ENCODE results near the gene DTNBP1. TPM values are rescaled to one million over a fixed set of nuclear protein-coding genes. Genes with fewer than 3 reads are reported as not detected.

The DTNBP1 gene
- total and polyA plus RNA-seq, 2 donors (not counting 1 experiment from before 2014, with no cell fraction given), result 9.9 to 13.6 TPM

DNA sequence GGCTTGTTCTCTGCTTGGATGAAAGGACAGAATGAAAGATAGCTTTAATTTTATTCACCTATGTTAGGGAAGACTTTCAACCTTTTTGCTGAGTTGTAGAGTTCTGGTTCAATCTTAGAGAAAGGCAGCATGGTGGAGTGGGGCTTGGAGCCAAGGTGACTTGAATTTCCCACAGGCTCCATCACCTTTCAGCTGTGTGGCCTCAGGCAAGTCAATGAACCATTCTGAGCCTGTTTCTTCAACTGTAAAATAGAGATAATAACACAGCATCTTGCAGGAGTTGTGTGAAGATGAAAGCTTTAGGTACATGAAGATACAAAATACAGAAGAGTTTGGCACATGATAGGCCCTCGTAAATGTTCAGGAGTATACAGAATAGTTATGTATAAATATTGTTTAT, 19.1 kb upstream of the DTNBP1 start:
- Histone ChIP-seq H3K27me3 (ENCODE audit: control insufficient read depth, insufficient read depth, low read length) (peaks cover 5% of the 10 kb centered on the region), H3K4me3 (replicated peaks in 1 of 4; ENCODE audit: control extremely low read depth in 1 of 4, insufficient read depth in 1 of 4, low read depth in 3 of 4, low read length in 4 of 4) (no peak overlapping the region)
- no peak for TF ChIP-seq EZH2 (IDR thresholded peaks at IDR 0.05; ENCODE audit: low read length, missing control alignments)
- TF ChIP-seq, protein P1, sequence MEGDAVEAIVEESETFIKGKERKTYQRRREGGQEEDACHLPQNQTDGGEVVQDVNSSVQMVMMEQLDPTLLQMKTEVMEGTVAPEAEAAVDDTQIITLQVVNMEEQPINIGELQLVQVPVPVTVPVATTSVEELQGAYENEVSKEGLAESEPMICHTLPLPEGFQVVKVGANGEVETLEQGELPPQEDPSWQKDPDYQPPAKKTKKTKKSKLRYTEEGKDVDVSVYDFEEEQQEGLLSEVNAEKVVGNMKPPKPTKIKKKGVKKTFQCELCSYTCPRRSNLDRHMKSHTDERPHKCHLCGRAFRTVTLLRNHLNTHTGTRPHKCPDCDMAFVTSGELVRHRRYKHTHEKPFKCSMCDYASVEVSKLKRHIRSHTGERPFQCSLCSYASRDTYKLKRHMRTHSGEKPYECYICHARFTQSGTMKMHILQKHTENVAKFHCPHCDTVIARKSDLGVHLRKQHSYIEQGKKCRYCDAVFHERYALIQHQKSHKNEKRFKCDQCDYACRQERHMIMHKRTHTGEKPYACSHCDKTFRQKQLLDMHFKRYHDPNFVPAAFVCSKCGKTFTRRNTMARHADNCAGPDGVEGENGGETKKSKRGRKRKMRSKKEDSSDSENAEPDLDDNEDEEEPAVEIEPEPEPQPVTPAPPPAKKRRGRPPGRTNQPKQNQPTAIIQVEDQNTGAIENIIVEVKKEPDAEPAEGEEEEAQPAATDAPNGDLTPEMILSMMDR (conservative IDR thresholded peaks at IDR 0.05 in 1 of 2, IDR thresholded peaks at IDR 0.05 in 1 of 2; ENCODE audit: low read depth in 1 of 2, low read length in 2 of 2), result no peak

DNA sequence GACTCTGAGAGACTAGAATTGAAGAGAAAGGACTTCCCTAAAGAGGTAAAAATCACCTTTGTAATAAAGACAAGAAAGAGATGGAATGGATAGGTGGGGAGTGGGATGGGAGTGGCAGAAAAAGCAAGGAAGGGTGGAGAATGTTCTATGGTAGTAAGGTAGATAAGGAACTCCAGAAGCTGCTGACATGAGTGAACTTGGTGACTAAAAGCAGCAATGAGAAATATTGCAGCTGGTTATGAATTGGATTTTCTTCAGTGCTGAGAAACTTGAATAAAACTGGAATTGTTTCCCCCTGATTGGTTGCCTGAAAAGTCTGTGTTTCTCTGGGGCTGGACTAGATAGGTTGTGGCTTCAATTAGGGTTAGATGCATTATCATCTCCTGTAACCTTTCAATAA, 15.7 kb upstream of the DTNBP1 start:
- no peak for TF ChIP-seq EZH2 (IDR thresholded peaks at IDR 0.05; ENCODE audit: low read length, missing control alignments)
- TF ChIP-seq, protein P1 (conservative IDR thresholded peaks at IDR 0.05 in 1 of 2, IDR thresholded peaks at IDR 0.05 in 1 of 2; ENCODE audit: low read depth in 1 of 2, low read length in 2 of 2), result no peak
- peaks cover 5% of the 10 kb centered on the region for H3K27me3 ChIP-seq (ENCODE audit: control insufficient read depth, insufficient read depth, low read length)
- no peak overlapping the region for H3K9ac ChIP-seq (ENCODE audit: insufficient read depth, low read length)
- no peaks in the 10 kb centered on the region for H4K20me1 ChIP-seq (ENCODE audit: control insufficient read depth, extremely low read depth, insufficient read depth, low read length)
- no peak overlapping the region for H3K4me2 ChIP-seq (ENCODE audit: extremely low read depth, insufficient read depth, low read length)
- no peak for DNase-seq (ENCODE audit: low read depth in 2 of 2)
- no peak overlapping the region for H2AFZ ChIP-seq (ENCODE audit: low read length)
- H3K4me1 ChIP-seq (ENCODE audit: control insufficient read depth, extremely low read depth, insufficient read depth, low read length), result no peaks in the 10 kb centered on the region
- H3K79me2 ChIP-seq (ENCODE audit: control insufficient read depth, insufficient read depth, low read length), result no peaks in the 10 kb centered on the region
- no peak overlapping the region for H3K4me3 ChIP-seq (replicated peaks in 1 of 4; ENCODE audit: control extremely low read depth in 1 of 4, insufficient read depth in 1 of 4, low read depth in 3 of 4, low read length in 4 of 4)
- H3K9me3 ChIP-seq (ENCODE audit: control insufficient read depth, insufficient read depth, low read depth, low read length), result no peaks in the 10 kb centered on the region
- no peaks in the 10 kb centered on the region for H3K36me3 ChIP-seq (ENCODE audit: control insufficient read depth, insufficient read depth, low read length)
- no peak overlapping the region for H3K27ac ChIP-seq (ENCODE audit: insufficient read depth, low read length)

More for the DNA sequence above, 19.1 kb upstream of the DTNBP1 start:
- Histone ChIP-seq H2AFZ (ENCODE audit: low read length) (no peak overlapping the region), H3K27ac (ENCODE audit: insufficient read depth, low read length) (no peak overlapping the region), H3K9me3 (ENCODE audit: control insufficient read depth, insufficient read depth, low read depth, low read length) (no peaks in the 10 kb centered on the region), H3K9ac (ENCODE audit: insufficient read depth, low read length) (no peak overlapping the region), H4K20me1 (ENCODE audit: control insufficient read depth, extremely low read depth, insufficient read depth, low read length) (no peaks in the 10 kb centered on the region), H3K4me1 (ENCODE audit: control insufficient read depth, extremely low read depth, insufficient read depth, low read length) (no peaks in the 10 kb centered on the region), H3K79me2 (ENCODE audit: control insufficient read depth, insufficient read depth, low read length) (no peaks in the 10 kb centered on the region), H3K4me2 (ENCODE audit: extremely low read depth, insufficient read depth, low read length) (no peak overlapping the region), H3K36me3 (ENCODE audit: control insufficient read depth, insufficient read depth, low read length) (no peaks in the 10 kb centered on the region)
- DNase-seq (ENCODE audit: low read depth in 2 of 2), result no peak

DNA sequence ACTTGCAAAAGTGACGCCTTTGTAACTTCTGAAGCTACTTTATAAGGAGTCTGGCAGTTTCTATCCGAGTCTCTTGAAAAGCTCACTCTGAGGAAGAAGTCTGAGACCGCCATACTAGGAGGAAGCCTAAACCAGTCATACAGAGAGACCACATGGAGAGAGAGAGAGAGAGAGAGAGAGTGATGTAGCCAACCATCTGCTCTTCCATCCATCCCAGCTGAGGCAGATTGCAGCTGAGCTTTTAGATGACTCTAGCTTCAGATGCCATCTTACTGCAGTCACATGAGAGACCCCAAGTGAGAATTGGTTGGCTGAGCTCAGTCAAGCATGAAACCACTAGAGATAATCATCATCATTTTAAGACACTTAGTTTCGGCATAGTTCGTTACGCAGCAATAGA, 15.0 kb upstream of the DTNBP1 start:
- Histone ChIP-seq H3K4me3 (replicated peaks in 1 of 4; ENCODE audit: control extremely low read depth in 1 of 4, insufficient read depth in 1 of 4, low read depth in 3 of 4, low read length in 4 of 4) (no peak overlapping the region), H3K4me1 (ENCODE audit: control insufficient read depth, extremely low read depth, insufficient read depth, low read length) (no peaks in the 10 kb centered on the region), H4K20me1 (ENCODE audit: control insufficient read depth, extremely low read depth, insufficient read depth, low read length) (no peaks in the 10 kb centered on the region), H3K27ac (ENCODE audit: insufficient read depth, low read length) (no peak overlapping the region), H3K9me3 (ENCODE audit: control insufficient read depth, insufficient read depth, low read depth, low read length) (no peaks in the 10 kb centered on the region), H3K79me2 (ENCODE audit: control insufficient read depth, insufficient read depth, low read length) (no peaks in the 10 kb centered on the region), H2AFZ (ENCODE audit: low read length) (no peak overlapping the region), H3K4me2 (ENCODE audit: extremely low read depth, insufficient read depth, low read length) (no peak overlapping the region), H3K27me3 (ENCODE audit: control insufficient read depth, insufficient read depth, low read length) (peaks cover 3% of the 10 kb centered on the region), H3K36me3 (ENCODE audit: control insufficient read depth, insufficient read depth, low read length) (no peaks in the 10 kb centered on the region), H3K9ac (ENCODE audit: insufficient read depth, low read length) (no peak overlapping the region)
- TF ChIP-seq, protein P1 (conservative IDR thresholded peaks at IDR 0.05 in 1 of 2, IDR thresholded peaks at IDR 0.05 in 1 of 2; ENCODE audit: low read depth in 1 of 2, low read length in 2 of 2), result no peak
- TF ChIP-seq EZH2 (IDR thresholded peaks at IDR 0.05; ENCODE audit: low read length, missing control alignments), result no peak
- no peak for DNase-seq (ENCODE audit: low read depth in 2 of 2)
